Nephron progenitor cell (in vitro differentiated cells): ENCODE results near the gene PLXDC1.
A peak's percentile ranks its signal among the peaks of the same experiment; 100 is the strongest.

Experiments
- DNase-seq: peaks from one replicate; pipeline ENCODE4 v3.0.0; 2021
- H3K27ac Mint-ChIP-seq: 2 replicates; pipeline ENCODE4 v1.8.0; 2021; ENCODE audit warnings: mild to moderate bottlenecking, moderate library complexity, mixed read lengths
- H3K27me3 Mint-ChIP-seq: 2 replicates; pipeline ENCODE4 v1.8.0; 2021; ENCODE audit warnings: mild to moderate bottlenecking, low read depth, mixed read lengths; ENCODE audit not compliant: poor library complexity
- H3K36me3 Mint-ChIP-seq: 2 replicates; pipeline ENCODE4 v1.8.0; 2021; ENCODE audit warnings: low read depth, mixed read lengths
- H3K4me1 Mint-ChIP-seq: 2 replicates; pipeline ENCODE4 v1.8.0; 2021; ENCODE audit warnings: mixed read lengths
- H3K4me3 Mint-ChIP-seq: 2 replicates; pipeline ENCODE4 v1.8.0; 2021; ENCODE audit warnings: mild to moderate bottlenecking, moderate library complexity, mixed read lengths
- H3K9me3 Mint-ChIP-seq: 2 replicates; pipeline ENCODE4 v1.8.0; 2021; ENCODE audit warnings: mild to moderate bottlenecking, moderate library complexity, mixed read lengths
- CTCF ChIP-seq: fragments of 200-600 bp; sonication (generic); IDR thresholded peaks from 2 replicates; pipeline ENCODE4 v1.5.0; 2021; ENCODE audit warnings: antibody characterized with exemption

PLXDC1 gene

DNA sequence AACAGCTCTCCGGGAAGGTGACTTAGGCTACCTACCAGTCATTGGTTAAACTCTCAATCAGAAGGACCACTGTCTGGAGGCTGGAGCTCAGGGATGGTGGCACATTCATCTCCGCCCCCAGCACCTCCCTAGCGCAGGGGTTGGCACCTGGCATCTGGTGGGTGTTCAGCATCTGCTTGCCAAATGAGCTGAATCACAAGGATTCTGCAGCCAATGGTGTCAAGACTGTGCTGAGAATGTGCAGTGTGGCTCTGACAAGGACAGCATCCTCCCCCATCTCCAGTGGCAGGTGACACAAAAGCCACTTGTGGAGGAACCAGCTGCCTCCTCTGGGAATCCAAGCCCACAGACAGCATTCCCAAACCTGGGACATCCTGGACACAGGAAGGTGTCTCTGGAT is 35.2 kb downstream of the PLXDC1 start:
- no peaks in the 10 kb centered on the region for H3K36me3 Mint-ChIP-seq
- H3K27ac Mint-ChIP-seq, result no peak overlapping the region
- H3K27me3 Mint-ChIP-seq, result peaks cover 17% of the 10 kb centered on the region

DNA sequence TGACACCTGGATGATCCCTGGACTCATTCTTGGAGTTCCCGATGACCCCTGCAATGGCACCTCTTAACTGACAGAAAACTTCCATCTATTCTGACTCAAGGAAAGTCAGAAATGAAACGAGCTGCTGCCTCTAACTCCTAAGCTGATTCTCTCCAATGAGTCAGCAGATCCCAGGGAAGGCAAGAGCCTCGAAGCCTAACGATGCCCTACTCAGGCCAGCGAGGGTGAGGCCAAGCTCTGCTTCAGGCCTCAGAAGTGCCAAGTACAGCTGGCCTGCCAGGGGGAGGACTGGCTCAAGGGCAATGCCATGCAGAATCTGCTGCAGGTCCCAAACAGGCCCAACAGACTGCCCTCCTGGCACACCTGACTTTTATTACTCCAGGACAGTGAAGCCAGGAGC is 36.3 kb downstream of the PLXDC1 start:
- H3K4me1 Mint-ChIP-seq, result peaks cover 27% of the 10 kb centered on the region
- H3K9me3 Mint-ChIP-seq, result no peaks in the 10 kb centered on the region
- no peak for DNase-seq
- no peak for TF ChIP-seq CTCF
- no peak overlapping the region for H3K4me3 Mint-ChIP-seq
- H3K36me3 Mint-ChIP-seq, result no peaks in the 10 kb centered on the region
- H3K27me3 Mint-ChIP-seq, result peaks cover 15% of the 10 kb centered on the region
- H3K27ac Mint-ChIP-seq, result no peak overlapping the region

More for the DNA sequence above, 35.2 kb downstream of the PLXDC1 start:
- Mint-ChIP-seq H3K4me1 (peaks cover 16% of the 10 kb centered on the region), H3K9me3 (no peaks in the 10 kb centered on the region), H3K4me3 (no peak overlapping the region)
- DNase-seq, result no peak
- no peak for TF ChIP-seq CTCF

DNA sequence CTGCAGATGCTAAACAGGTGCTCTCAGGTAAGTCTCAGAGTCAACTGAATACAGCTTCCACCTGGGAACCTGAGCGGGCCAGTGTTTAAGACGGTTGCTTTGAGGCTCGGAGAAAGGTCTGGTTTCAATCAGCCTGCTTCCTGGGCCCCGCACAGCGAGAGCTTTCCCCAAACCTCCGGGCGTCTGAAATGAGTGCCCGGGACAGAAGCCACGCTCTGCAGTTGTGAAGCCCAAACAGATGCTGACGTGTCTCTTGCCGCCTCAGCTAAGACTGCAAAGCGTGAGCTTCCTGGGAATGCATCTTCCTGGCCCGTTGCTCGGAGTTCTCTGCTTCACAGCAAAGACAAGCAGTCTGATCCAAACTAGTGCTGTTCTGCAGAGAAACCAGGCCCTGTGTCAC is 36.7 kb downstream of the PLXDC1 start:
- Mint-ChIP-seq H3K4me1 (peaks cover 31% of the 10 kb centered on the region), H3K4me3 (no peak overlapping the region), H3K27me3 (peaks cover 12% of the 10 kb centered on the region), H3K9me3 (no peaks in the 10 kb centered on the region), H3K36me3 (no peaks in the 10 kb centered on the region), H3K27ac (no peak overlapping the region)
- no peak for TF ChIP-seq CTCF
- no peak for DNase-seq

- no peak overlapping the region for H3K4me3 Mint-ChIP-seq
- H3K27ac Mint-ChIP-seq, result no peak overlapping the region
- H3K4me1 Mint-ChIP-seq, result peaks cover 34% of the 10 kb centered on the region
- TF ChIP-seq CTCF, result no peak
- no peaks in the 10 kb centered on the region for H3K9me3 Mint-ChIP-seq
- no peaks in the 10 kb centered on the region for H3K36me3 Mint-ChIP-seq
- DNase-seq, result no peak
- peaks cover 9% of the 10 kb centered on the region for H3K27me3 Mint-ChIP-seq
These were observed 37.6 kb downstream of the PLXDC1 start for GRCh38 chr17:39113871-39114270.

GRCh38 chr17:39110435-39111136 is 40.9 kb downstream of the PLXDC1 start:
- H3K27me3 Mint-ChIP-seq, result peaks cover 6% of the 10 kb centered on the region
- DNase-seq, result peak; percentile 54
- no peak for TF ChIP-seq CTCF
- no peaks in the 10 kb centered on the region for H3K9me3 Mint-ChIP-seq
- no peaks in the 10 kb centered on the region for H3K36me3 Mint-ChIP-seq
- H3K4me1 Mint-ChIP-seq, result peaks cover 48% of the 10 kb centered on the region
- no peak overlapping the region for H3K27ac Mint-ChIP-seq
- H3K4me3 Mint-ChIP-seq, result peak overlapping the region; percentile 39
